HepG2 (cell line): ENCODE results near the gene PTGES. TPM values are rescaled to one million over a fixed set of nuclear protein-coding genes. Genes with fewer than 3 reads are reported as not detected.

Experiments
- ATAC-seq: fragments of 200-7000 bp; cut with Tn5 transposase; 3 replicates; pipeline ENCODE4 v1.9.1; 2020; ENCODE audit warnings: mild to moderate bottlenecking, moderate library complexity
- BruUV-seq: library from RNA; stranded (reverse); fragments of 400-500 nt; replicated peaks from 2 replicates; lab custom pipeline; 2021; lab: Mats Ljungman, UMichigan
- CTCF ChIA-PET: fragments of 300-600 bp; formaldehyde crosslinking; extraction: SDS; loops from one replicate; lab custom pipeline; 2021; ENCODE audit warnings: low total read pairs, inconsistent platforms, low intra/inter-chr PET ratio; lab: Yijun Ruan, JAX
- POLR2A ChIA-PET: fragments of 350-600 bp; sonication (Branson Sonifier 250); formaldehyde crosslinking; loops from one replicate; lab custom pipeline; 2020; ENCODE audit warnings: antibody characterized with exemption, inconsistent platforms; lab: Yijun Ruan, JAX
- DNase-seq: peaks from one replicate; pipeline ENCODE4 v3.0.0-alpha.2; 2015; ENCODE audit warnings: low spot score
- FAIRE-seq: peaks from 3 replicates; lab custom pipeline; 2011; peaks lifted over from hg19 to GRCh38; lab: Jason Lieb, UNC
- H2AFZ ChIP-seq: one replicate; pipeline ENCODE4 v1.6.1; 2011; ENCODE audit warnings: low read length, inconsistent platforms
- H3K27ac ChIP-seq: fragments of 300-600 bp; 3 replicates; pipeline ENCODE4 v1.8.0; 2011; ENCODE audit warnings: mixed run types, mild to moderate bottlenecking, mixed read lengths, low read length, inconsistent platforms; ENCODE audit not compliant: insufficient read depth; ENCODE audit errors: extremely low read length
- H3K27me3 ChIP-seq, 2 experiments: fragments of 200-600 bp in 1 of 2; 2 replicates in 1 of 2; 3 replicates in 1 of 2; pipeline versions ENCODE4 v1.6.0 to v1.8.0; 2011; ENCODE audit warnings: low read length in 2 of 2, mild to moderate bottlenecking in 2 of 2, moderate library complexity in 2 of 2, inconsistent platforms in 1 of 2; ENCODE audit not compliant: insufficient read depth in 2 of 2, control insufficient read depth in 1 of 2
- H3K36me3 ChIP-seq, 2 experiments: fragments of 200-600 bp in 1 of 2; replicated peaks in 1 of 2; 2 replicates in 1 of 2; 3 replicates in 1 of 2; pipeline versions ENCODE4 v1.5.1 to v1.8.0; 2011; ENCODE audit warnings: low read length in 2 of 2, inconsistent platforms in 1 of 2; ENCODE audit not compliant: insufficient read depth in 2 of 2, control insufficient read depth in 1 of 2
- H3K4me1 ChIP-seq: 2 replicates; pipeline ENCODE4 v1.5.1; 2012; ENCODE audit warnings: low read length, inconsistent platforms; ENCODE audit not compliant: insufficient read depth
- H3K4me2 ChIP-seq: 2 replicates; pipeline ENCODE4 v1.6.0; 2011; ENCODE audit warnings: low read depth, low read length, inconsistent platforms
- H3K4me3 ChIP-seq, 3 experiments: fragments of 200-600 bp in 1 of 3; sonication (generic), shearing (Covaris generic) in 1 of 3; replicated peaks in 1 of 3; 2 replicates each; pipeline ENCODE4 v1.5.1; 2011 to 2016; ENCODE audit warnings: low read length in 3 of 3, inconsistent platforms in 2 of 3, low read depth in 2 of 3, mild to moderate bottlenecking in 2 of 3, control low read depth in 1 of 3, mixed read lengths in 1 of 3; ENCODE audit not compliant: insufficient read depth in 1 of 3
- H3K79me2 ChIP-seq: one replicate; pipeline ENCODE4 v1.6.1; 2011; ENCODE audit warnings: low read length, inconsistent platforms; ENCODE audit not compliant: insufficient read depth
- H3K9ac ChIP-seq: 2 replicates; pipeline ENCODE4 v1.6.0; 2011; ENCODE audit warnings: mild to moderate bottlenecking, low read depth, low read length, inconsistent platforms; ENCODE audit not compliant: insufficient read depth
- H3K9me3 ChIP-seq: 2 replicates; pipeline ENCODE4 v1.5.1; 2012; ENCODE audit warnings: mild to moderate bottlenecking, low read length
- H4K20me1 ChIP-seq: 2 replicates; pipeline ENCODE4 v1.6.0; 2011; ENCODE audit warnings: inconsistent platforms, mild to moderate bottlenecking, low read length, moderate library complexity; ENCODE audit not compliant: insufficient read depth
- ATF1 ChIP-seq: IDR thresholded peaks from 2 replicates; pipeline ENCODE4 v1.6.1; 2016; ENCODE audit warnings: mild to moderate bottlenecking, control low read depth
- KMT2B ChIP-seq: IDR thresholded peaks from 2 replicates; pipeline ENCODE4 v1.6.1; 2016; ENCODE audit warnings: missing genetic modification reagents, missing compliant biosample characterization
- PHF20 ChIP-seq: sonication (generic); formaldehyde crosslinking; IDR thresholded peaks from 2 replicates; pipeline ENCODE4 v1.5.0; 2020; ENCODE audit warnings: mild to moderate bottlenecking, missing genetic modification reagents
- SIX4 ChIP-seq: sonication (generic); formaldehyde crosslinking; IDR thresholded peaks from 2 replicates; pipeline ENCODE4 v1.4.0; 2020; ENCODE audit warnings: missing genetic modification reagents
- WGBS: methylation state at CpG from one replicate; pipeline ENCODE4 v1.1.6; 2017; ENCODE audit warnings: low lambda C conversion rate; 5-methylcytosine and 5-hydroxymethylcytosine counted together
- in situ Hi-C: cut with HindIII; loops from 2 replicates; pipeline ENCODE4 v1.10.0; 2017; ENCODE audit warnings: low pct_unique_long_range_greater_than_20kb; ENCODE audit not compliant: extremely low pct_ligation_motif_present
- intact Hi-C: fragments of 100-400 bp; cut with micrococcal nuclease; formaldehyde crosslinking; loops from one replicate; pipeline ENCODE4 v1.10.0; 2022; ENCODE audit not compliant: unreplicated experiment
- polyA plus RNA-seq, 8 experiments: library from polyadenylated mRNA; depleted of rRNA in 3 of 8; stranded (reverse) in 7 of 8; unstranded in 1 of 8; fragments of >200 nt; fragmentation: Illumina TruSeq in 4 of 8; extraction: Trizol in 4 of 8; gene quantifications; 2 replicates each; pipeline versions ENCODE4 v1.2.1 to v1.2.3, GENCODE V29; 2011 to 2016; ENCODE audit warnings: low read depth in 4 of 8, missing spikeins in 1 of 8, mixed read lengths in 1 of 8; ENCODE audit not compliant: insufficient read depth in 1 of 8
- total RNA-seq, 5 experiments: library from RNA; depleted of rRNA; stranded (reverse); fragments of >200 nt; fragmentation: Illumina TruSeq; extraction: Trizol; gene quantifications; 2 replicates each; pipeline ENCODE4 v1.2.3, GENCODE V29; 2016; ENCODE audit warnings: low read depth in 1 of 5
- TF ChIP-seq, protein P1 (sequence below): fragments of 450-650 bp; IDR thresholded peaks from 2 replicates; pipeline ENCODE4 v1.6.1; 2016
- TF ChIP-seq, protein P2 (sequence below): sonication (generic); formaldehyde crosslinking; IDR thresholded peaks from 2 replicates; pipeline ENCODE4 v1.4.0; 2020; ENCODE audit warnings: missing genetic modification reagents, borderline replicate concordance
- TF ChIP-seq, protein P3 (sequence below): sonication (generic); formaldehyde crosslinking; IDR thresholded peaks from 2 replicates; pipeline ENCODE4 v1.5.0; 2020; ENCODE audit warnings: mild to moderate bottlenecking, missing genetic modification reagents
- TF ChIP-seq, protein P4 (sequence below): sonication (generic); formaldehyde crosslinking; IDR thresholded peaks from 2 replicates; pipeline ENCODE4 v1.9.0; 2022; ENCODE audit warnings: low read depth, missing genetic modification reagents
- TF ChIP-seq, protein P5 (sequence below): IDR thresholded peaks from 2 replicates; pipeline ENCODE4 v1.6.1; 2012; ENCODE audit warnings: inconsistent platforms
- TF ChIP-seq, protein P6 (sequence below): sonication (generic); formaldehyde crosslinking; IDR thresholded peaks from 2 replicates; pipeline ENCODE4 v1.5.0; 2020; ENCODE audit warnings: missing genetic modification reagents, mild to moderate bottlenecking, borderline replicate concordance

The PTGES gene
- total and polyA plus RNA-seq, 2 of the 13 experiments (the other 11 are each of a cell fraction or from before 2014, with no cell fraction given): 0.07 TPM; not detected in 1

DNA sequence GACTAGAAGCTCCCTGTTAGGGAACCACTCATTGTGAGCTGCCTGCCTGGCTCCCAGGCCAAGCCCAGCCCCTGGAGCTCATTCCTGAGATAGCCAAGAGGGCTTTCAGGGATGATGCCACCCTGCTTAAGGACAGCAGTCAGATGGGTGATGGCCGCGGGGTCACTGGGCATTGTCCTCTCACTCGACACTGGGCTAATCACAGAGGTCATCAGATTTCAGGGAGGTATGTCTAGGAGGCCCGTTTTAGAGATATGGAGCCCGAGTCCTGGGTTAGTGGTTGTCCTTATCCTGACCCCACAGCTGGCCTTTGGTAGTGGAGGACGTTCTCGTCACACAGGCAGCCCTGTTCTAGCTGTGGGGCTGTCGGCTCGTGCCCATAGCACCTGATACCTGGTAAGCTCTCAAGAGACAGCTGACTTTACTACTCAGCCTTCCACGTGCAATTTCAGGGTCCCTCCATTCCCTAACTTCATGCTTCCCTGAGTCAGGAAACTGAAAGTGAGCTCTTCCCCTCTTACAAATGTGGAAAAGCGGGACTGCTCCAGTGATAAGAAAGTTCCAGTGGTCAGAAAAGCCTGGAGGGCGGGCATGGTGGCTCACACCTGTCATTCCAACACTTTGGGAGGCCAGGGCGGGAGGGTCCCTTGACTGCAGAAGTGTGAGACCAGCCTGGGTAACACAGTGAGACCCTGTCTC, 7.1 kb upstream of the PTGES start:
- H3K36me3 ChIP-seq: no peaks in the 10 kb centered on the region
- H3K9ac ChIP-seq: no peak overlapping the region
- no peak overlapping the region for H2AFZ ChIP-seq
- intact Hi-C loops (no loop called here), in situ Hi-C loops (no loop called here)
- H3K27ac ChIP-seq: no peak overlapping the region
- no peaks in the 10 kb centered on the region for H4K20me1 ChIP-seq
- ChIA-PET CTCF (no interaction called here), POLR2A (no interaction called here)
- no peaks in the 10 kb centered on the region for H3K9me3 ChIP-seq
- H3K79me2 ChIP-seq: no peaks in the 10 kb centered on the region
- no peak; the same call in 2 of the 3 replicates for ATAC-seq
- H3K4me3 ChIP-seq: no peak overlapping the region
- no TSS peak for BruUV-seq
- peaks cover 26% of the 10 kb centered on the region for H3K4me1 ChIP-seq
- H3K27me3 ChIP-seq: peaks cover 5 to 26% of the 10 kb centered on the region in 2 experiments
- no peak overlapping the region for H3K4me2 ChIP-seq
- DNase-seq: no peak
- FAIRE-seq: no peak
- 18% methylated on average over 6 of the region's 13 CpGs for WGBS
- TF ChIP-seq SIX4 (CRISPR knock-in tag) (no peak), PHF20 (CRISPR knock-in tag) (no peak), ATF1 (CRISPR knock-in tag) (no peak), KMT2B (CRISPR knock-in tag) (no peak)
- TF ChIP-seq, protein P1, sequence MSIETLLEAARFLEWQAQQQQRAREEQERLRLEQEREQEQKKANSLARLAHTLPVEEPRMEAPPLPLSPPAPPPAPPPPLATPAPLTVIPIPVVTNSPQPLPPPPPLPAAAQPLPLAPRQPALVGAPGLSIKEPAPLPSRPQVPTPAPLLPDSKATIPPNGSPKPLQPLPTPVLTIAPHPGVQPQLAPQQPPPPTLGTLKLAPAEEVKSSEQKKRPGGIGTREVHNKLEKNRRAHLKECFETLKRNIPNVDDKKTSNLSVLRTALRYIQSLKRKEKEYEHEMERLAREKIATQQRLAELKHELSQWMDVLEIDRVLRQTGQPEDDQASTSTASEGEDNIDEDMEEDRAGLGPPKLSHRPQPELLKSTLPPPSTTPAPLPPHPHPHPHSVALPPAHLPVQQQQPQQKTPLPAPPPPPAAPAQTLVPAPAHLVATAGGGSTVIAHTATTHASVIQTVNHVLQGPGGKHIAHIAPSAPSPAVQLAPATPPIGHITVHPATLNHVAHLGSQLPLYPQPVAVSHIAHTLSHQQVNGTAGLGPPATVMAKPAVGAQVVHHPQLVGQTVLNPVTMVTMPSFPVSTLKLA: no peak
- TF ChIP-seq, protein P2, sequence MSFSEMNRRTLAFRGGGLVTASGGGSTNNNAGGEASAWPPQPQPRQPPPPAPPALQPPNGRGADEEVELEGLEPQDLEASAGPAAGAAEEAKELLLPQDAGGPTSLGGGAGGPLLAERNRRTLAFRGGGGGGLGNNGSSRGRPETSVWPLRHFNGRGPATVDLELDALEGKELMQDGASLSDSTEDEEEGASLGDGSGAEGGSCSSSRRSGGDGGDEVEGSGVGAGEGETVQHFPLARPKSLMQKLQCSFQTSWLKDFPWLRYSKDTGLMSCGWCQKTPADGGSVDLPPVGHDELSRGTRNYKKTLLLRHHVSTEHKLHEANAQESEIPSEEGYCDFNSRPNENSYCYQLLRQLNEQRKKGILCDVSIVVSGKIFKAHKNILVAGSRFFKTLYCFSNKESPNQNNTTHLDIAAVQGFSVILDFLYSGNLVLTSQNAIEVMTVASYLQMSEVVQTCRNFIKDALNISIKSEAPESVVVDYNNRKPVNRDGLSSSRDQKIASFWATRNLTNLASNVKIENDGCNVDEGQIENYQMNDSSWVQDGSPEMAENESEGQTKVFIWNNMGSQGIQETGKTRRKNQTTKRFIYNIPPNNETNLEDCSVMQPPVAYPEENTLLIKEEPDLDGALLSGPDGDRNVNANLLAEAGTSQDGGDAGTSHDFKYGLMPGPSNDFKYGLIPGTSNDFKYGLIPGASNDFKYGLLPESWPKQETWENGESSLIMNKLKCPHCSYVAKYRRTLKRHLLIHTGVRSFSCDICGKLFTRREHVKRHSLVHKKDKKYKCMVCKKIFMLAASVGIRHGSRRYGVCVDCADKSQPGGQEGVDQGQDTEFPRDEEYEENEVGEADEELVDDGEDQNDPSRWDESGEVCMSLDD (CRISPR knock-in tag): no peak
- TF ChIP-seq, protein P3, sequence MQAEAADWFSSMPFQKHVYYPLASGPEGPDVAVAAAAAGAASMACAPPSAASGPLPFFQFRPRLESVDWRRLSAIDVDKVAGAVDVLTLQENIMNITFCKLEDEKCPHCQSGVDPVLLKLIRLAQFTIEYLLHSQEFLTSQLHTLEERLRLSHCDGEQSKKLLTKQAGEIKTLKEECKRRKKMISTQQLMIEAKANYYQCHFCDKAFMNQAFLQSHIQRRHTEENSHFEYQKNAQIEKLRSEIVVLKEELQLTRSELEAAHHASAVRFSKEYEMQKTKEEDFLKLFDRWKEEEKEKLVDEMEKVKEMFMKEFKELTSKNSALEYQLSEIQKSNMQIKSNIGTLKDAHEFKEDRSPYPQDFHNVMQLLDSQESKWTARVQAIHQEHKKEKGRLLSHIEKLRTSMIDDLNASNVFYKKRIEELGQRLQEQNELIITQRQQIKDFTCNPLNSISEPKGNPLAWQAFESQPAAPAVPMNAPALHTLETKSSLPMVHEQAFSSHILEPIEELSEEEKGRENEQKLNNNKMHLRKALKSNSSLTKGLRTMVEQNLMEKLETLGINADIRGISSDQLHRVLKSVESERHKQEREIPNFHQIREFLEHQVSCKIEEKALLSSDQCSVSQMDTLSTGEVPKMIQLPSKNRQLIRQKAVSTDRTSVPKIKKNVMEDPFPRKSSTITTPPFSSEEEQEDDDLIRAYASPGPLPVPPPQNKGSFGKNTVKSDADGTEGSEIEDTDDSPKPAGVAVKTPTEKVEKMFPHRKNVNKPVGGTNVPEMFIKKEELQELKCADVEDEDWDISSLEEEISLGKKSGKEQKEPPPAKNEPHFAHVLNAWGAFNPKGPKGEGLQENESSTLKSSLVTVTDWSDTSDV (CRISPR knock-in tag): no peak
- TF ChIP-seq, protein P4, sequence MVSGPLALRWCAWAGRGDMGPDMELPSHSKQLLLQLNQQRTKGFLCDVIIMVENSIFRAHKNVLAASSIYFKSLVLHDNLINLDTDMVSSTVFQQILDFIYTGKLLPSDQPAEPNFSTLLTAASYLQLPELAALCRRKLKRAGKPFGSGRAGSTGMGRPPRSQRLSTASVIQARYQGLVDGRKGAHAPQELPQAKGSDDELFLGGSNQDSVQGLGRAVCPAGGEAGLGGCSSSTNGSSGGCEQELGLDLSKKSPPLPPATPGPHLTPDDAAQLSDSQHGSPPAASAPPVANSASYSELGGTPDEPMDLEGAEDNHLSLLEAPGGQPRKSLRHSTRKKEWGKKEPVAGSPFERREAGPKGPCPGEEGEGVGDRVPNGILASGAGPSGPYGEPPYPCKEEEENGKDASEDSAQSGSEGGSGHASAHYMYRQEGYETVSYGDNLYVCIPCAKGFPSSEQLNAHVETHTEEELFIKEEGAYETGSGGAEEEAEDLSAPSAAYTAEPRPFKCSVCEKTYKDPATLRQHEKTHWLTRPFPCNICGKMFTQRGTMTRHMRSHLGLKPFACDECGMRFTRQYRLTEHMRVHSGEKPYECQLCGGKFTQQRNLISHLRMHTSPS (CRISPR knock-in tag): no peak
- TF ChIP-seq, protein P5, sequence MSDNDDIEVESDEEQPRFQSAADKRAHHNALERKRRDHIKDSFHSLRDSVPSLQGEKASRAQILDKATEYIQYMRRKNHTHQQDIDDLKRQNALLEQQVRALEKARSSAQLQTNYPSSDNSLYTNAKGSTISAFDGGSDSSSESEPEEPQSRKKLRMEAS: no peak
- TF ChIP-seq, protein P6, sequence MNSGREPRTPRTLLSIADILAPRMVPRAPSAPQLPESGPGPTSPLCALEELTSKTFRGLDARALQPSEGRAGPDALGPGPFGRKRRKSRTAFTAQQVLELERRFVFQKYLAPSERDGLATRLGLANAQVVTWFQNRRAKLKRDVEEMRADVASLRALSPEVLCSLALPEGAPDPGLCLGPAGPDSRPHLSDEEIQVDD (CRISPR knock-in tag): no peak
